Liver (tissue), 9 donors: ENCODE results near the gene CDH20. TPM values are rescaled to one million over a fixed set of nuclear protein-coding genes. Genes with fewer than 3 reads are reported as not detected.

Experiments used
- DNase-seq: peaks from one replicate; pipeline ENCODE4 v3.0.0-alpha.2; 2017; ENCODE audit warnings: low spot score
- H3K27ac ChIP-seq, 2 donors: one replicate each; pipeline ENCODE4 v1.7.0; 2013; ENCODE audit warnings: inconsistent platforms in 2 of 2, low read length in 2 of 2, control low read depth in 1 of 2, low read depth in 1 of 2, mild to moderate bottlenecking in 1 of 2
- H3K27me3 ChIP-seq, 4 donors: one replicate each; pipeline versions ENCODE4 v1.6.1 to v1.7.0; 2013; ENCODE audit warnings: low read length in 3 of 4, inconsistent platforms in 1 of 4, mild to moderate bottlenecking in 1 of 4, moderate library complexity in 1 of 4; ENCODE audit not compliant: control insufficient read depth in 4 of 4, insufficient read depth in 4 of 4
- H3K36me3 ChIP-seq, 4 donors: one replicate each; pipeline versions ENCODE4 v1.6.1 to v1.7.0; 2013; ENCODE audit warnings: low read length in 3 of 4, mild to moderate bottlenecking in 3 of 4, low read depth in 1 of 4, moderate library complexity in 1 of 4; ENCODE audit not compliant: control insufficient read depth in 4 of 4, insufficient read depth in 3 of 4
- H3K4me1 ChIP-seq, 4 donors: one replicate each; pipeline versions ENCODE4 v1.6.1 to v1.7.0; 2013; ENCODE audit warnings: low read length in 3 of 4, mild to moderate bottlenecking in 3 of 4, moderate library complexity in 1 of 4; ENCODE audit not compliant: control insufficient read depth in 4 of 4, insufficient read depth in 4 of 4
- H3K4me3 ChIP-seq, 3 donors: one replicate each; pipeline versions ENCODE4 v1.6.1 to v1.7.0; 2013; ENCODE audit warnings: low read length in 3 of 3, control low read depth in 1 of 3, low read depth in 1 of 3, mild to moderate bottlenecking in 1 of 3
- H3K9ac ChIP-seq, 2 donors: one replicate each; pipeline ENCODE4 v1.7.0; 2013; ENCODE audit warnings: low read length in 2 of 2, mild to moderate bottlenecking in 2 of 2, moderate library complexity in 2 of 2, control low read depth in 1 of 2, low read depth in 1 of 2
- H3K9me3 ChIP-seq, 4 donors: one replicate each; pipeline versions ENCODE4 v1.6.1 to v1.7.0; 2013; ENCODE audit warnings: low read length in 3 of 4; ENCODE audit not compliant: control insufficient read depth in 4 of 4
- ATF3 ChIP-seq: IDR thresholded peaks from 2 replicates; pipeline ENCODE4 v1.6.1; 2016; ENCODE audit warnings: antibody characterized with exemption
- CTCF ChIP-seq: fragments of 150-350 bp; IDR thresholded peaks from 2 replicates; pipeline ENCODE4 v1.5.1; 2017; ENCODE audit warnings: improper control_type of control experiment, low read depth, low read length; ENCODE audit not compliant: missing input control
- EGR1 ChIP-seq, 2 donors: IDR thresholded peaks; 2 replicates each; pipeline ENCODE4 v1.6.1; 2016 to 2018; ENCODE audit warnings: antibody characterized with exemption in 2 of 2, low read depth in 2 of 2
- FOXA1 ChIP-seq: IDR thresholded peaks from 2 replicates; pipeline ENCODE4 v1.6.1; 2016; ENCODE audit warnings: antibody characterized with exemption
- FOXA2 ChIP-seq: IDR thresholded peaks from 2 replicates; pipeline ENCODE4 v1.6.1; 2016; ENCODE audit warnings: antibody characterized with exemption
- GABPA ChIP-seq, 2 donors: IDR thresholded peaks in 1 of 2; conservative IDR thresholded peaks in 1 of 2; 2 replicates each; pipeline ENCODE4 v1.6.1; 2016; ENCODE audit warnings: antibody characterized with exemption in 2 of 2, mild to moderate bottlenecking in 1 of 2, moderate library complexity in 1 of 2
- HNF4A ChIP-seq, 2 donors: conservative IDR thresholded peaks; 2 replicates each; pipeline ENCODE4 v1.6.1; 2016; ENCODE audit warnings: antibody characterized with exemption in 2 of 2, mild to moderate bottlenecking in 2 of 2
- HNF4G ChIP-seq: IDR thresholded peaks from 2 replicates; pipeline ENCODE4 v1.6.1; 2016; ENCODE audit warnings: antibody characterized with exemption
- JUND ChIP-seq, 2 donors: IDR thresholded peaks; 2 replicates each; pipeline ENCODE4 v1.6.1; 2016; ENCODE audit warnings: antibody characterized with exemption in 2 of 2
- NR2F2 ChIP-seq: IDR thresholded peaks from 2 replicates; pipeline ENCODE4 v1.6.1; 2016; ENCODE audit warnings: antibody characterized with exemption
- RAD21 ChIP-seq, 2 donors: IDR thresholded peaks; 2 replicates each; pipeline ENCODE4 v1.6.1; 2016; ENCODE audit warnings: antibody characterized with exemption in 2 of 2, mild to moderate bottlenecking in 2 of 2
- RXRA ChIP-seq, 2 donors: IDR thresholded peaks; 2 replicates each; pipeline ENCODE4 v1.6.1; 2017 to 2018; ENCODE audit warnings: antibody characterized with exemption in 2 of 2, mild to moderate bottlenecking in 1 of 2
- SP1 ChIP-seq: IDR thresholded peaks from 2 replicates; pipeline ENCODE4 v1.6.1; 2018; ENCODE audit warnings: antibody characterized with exemption, mild to moderate bottlenecking
- TAF1 ChIP-seq: conservative IDR thresholded peaks from 2 replicates; pipeline ENCODE4 v1.6.1; 2016; ENCODE audit warnings: antibody characterized with exemption, mild to moderate bottlenecking
- YY1 ChIP-seq: IDR thresholded peaks from 2 replicates; pipeline ENCODE4 v1.6.1; 2016; ENCODE audit warnings: antibody characterized with exemption, mild to moderate bottlenecking
- WGBS: extraction: QIAGEN DNeasy Blood & Tissue Kit; methylation state at CpG from one replicate; pipeline ENCODE4 v1.1.7; 2013; 5-methylcytosine and 5-hydroxymethylcytosine counted together
- polyA plus RNA-seq, 2 donors: library from polyadenylated mRNA; stranded (reverse) in 1 of 2; unstranded in 1 of 2; fragments of 200-250 nt in 1 of 2; fragments of >200 nt in 1 of 2; fragmentation: Nextera tagmentation in 1 of 2; extraction: Ambion mirVana in 1 of 2; gene quantifications; one replicate each; pipeline versions ENCODE4 v1.2.1 to v1.2.3, GENCODE V29; 2013 to 2015
- total RNA-seq, 2 donors: library from RNA; depleted of rRNA; stranded (reverse); fragments of >200 nt; gene quantifications; one replicate each; pipeline ENCODE4 v1.2.3, GENCODE V29; 2014
- TF ChIP-seq, protein P1 (sequence below): IDR thresholded peaks from 2 replicates; pipeline ENCODE4 v1.6.1; 2016; ENCODE audit warnings: antibody characterized with exemption
- TF ChIP-seq, protein P2 (sequence below): IDR thresholded peaks from 2 replicates; pipeline ENCODE4 v1.6.1; 2016; ENCODE audit warnings: antibody characterized with exemption, mild to moderate bottlenecking
- TF ChIP-seq, protein P3 (sequence below): IDR thresholded peaks from 2 replicates; pipeline ENCODE4 v1.6.1; 2016; ENCODE audit warnings: antibody characterized with exemption
- donor health status: healthy.
- donor health status: healthy.
- donor health status: healthy.
- donor health status: healthy.
- donor health status: healthy.

CDH20 gene
- total and polyA plus RNA-seq, 4 donors: 0.08 to 0.11 (median 0.09) TPM; not detected in 1

GRCh38 chr18:61528961-61529360 lies 195.7 kb downstream of the CDH20 start:
- WGBS: 86% methylated on average over 6 of the region's 6 CpGs
- Histone ChIP-seq H3K4me3 (no peak overlapping the region), H3K27me3 (no peaks in the 10 kb centered on the region), H3K27ac (no peak overlapping the region), H3K9ac (no peak overlapping the region), H3K4me1 (no peaks in the 10 kb centered on the region), H3K9me3 (no peaks in the 10 kb centered on the region), H3K36me3 (no peaks in the 10 kb centered on the region)
- TF ChIP-seq HNF4A (conservative IDR thresholded peaks at IDR 0.05): no peak
- no peak for TF ChIP-seq RAD21 (IDR thresholded peaks at IDR 0.05)
- no peak for TF ChIP-seq SP1
- no peak for TF ChIP-seq FOXA1
- TF ChIP-seq, protein P1, sequence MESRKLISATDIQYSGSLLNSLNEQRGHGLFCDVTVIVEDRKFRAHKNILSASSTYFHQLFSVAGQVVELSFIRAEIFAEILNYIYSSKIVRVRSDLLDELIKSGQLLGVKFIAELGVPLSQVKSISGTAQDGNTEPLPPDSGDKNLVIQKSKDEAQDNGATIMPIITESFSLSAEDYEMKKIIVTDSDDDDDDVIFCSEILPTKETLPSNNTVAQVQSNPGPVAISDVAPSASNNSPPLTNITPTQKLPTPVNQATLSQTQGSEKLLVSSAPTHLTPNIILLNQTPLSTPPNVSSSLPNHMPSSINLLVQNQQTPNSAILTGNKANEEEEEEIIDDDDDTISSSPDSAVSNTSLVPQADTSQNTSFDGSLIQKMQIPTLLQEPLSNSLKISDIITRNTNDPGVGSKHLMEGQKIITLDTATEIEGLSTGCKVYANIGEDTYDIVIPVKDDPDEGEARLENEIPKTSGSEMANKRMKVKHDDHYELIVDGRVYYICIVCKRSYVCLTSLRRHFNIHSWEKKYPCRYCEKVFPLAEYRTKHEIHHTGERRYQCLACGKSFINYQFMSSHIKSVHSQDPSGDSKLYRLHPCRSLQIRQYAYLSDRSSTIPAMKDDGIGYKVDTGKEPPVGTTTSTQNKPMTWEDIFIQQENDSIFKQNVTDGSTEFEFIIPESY: no peak
- TF ChIP-seq NR2F2: no peak
- no peak for TF ChIP-seq CTCF
- TF ChIP-seq TAF1: no peak
- TF ChIP-seq JUND (IDR thresholded peaks at IDR 0.05): no peak
- TF ChIP-seq EGR1 (IDR thresholded peaks at IDR 0.05; ENCODE audit: low read depth in 2 of 2): no peak
- no peak for TF ChIP-seq HNF4G
- no peak for TF ChIP-seq YY1
- no peak for TF ChIP-seq RXRA (IDR thresholded peaks at IDR 0.05)
- no peak for TF ChIP-seq GABPA (IDR thresholded peaks at IDR 0.05 in 1 of 2, conservative IDR thresholded peaks at IDR 0.05 in 1 of 2)
- TF ChIP-seq, protein P2, sequence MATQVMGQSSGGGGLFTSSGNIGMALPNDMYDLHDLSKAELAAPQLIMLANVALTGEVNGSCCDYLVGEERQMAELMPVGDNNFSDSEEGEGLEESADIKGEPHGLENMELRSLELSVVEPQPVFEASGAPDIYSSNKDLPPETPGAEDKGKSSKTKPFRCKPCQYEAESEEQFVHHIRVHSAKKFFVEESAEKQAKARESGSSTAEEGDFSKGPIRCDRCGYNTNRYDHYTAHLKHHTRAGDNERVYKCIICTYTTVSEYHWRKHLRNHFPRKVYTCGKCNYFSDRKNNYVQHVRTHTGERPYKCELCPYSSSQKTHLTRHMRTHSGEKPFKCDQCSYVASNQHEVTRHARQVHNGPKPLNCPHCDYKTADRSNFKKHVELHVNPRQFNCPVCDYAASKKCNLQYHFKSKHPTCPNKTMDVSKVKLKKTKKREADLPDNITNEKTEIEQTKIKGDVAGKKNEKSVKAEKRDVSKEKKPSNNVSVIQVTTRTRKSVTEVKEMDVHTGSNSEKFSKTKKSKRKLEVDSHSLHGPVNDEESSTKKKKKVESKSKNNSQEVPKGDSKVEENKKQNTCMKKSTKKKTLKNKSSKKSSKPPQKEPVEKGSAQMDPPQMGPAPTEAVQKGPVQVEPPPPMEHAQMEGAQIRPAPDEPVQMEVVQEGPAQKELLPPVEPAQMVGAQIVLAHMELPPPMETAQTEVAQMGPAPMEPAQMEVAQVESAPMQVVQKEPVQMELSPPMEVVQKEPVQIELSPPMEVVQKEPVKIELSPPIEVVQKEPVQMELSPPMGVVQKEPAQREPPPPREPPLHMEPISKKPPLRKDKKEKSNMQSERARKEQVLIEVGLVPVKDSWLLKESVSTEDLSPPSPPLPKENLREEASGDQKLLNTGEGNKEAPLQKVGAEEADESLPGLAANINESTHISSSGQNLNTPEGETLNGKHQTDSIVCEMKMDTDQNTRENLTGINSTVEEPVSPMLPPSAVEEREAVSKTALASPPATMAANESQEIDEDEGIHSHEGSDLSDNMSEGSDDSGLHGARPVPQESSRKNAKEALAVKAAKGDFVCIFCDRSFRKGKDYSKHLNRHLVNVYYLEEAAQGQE: no peak
- TF ChIP-seq, protein P3, sequence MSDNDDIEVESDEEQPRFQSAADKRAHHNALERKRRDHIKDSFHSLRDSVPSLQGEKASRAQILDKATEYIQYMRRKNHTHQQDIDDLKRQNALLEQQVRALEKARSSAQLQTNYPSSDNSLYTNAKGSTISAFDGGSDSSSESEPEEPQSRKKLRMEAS: no peak
- no peak for TF ChIP-seq ATF3
- DNase-seq: no peak

DNA sequence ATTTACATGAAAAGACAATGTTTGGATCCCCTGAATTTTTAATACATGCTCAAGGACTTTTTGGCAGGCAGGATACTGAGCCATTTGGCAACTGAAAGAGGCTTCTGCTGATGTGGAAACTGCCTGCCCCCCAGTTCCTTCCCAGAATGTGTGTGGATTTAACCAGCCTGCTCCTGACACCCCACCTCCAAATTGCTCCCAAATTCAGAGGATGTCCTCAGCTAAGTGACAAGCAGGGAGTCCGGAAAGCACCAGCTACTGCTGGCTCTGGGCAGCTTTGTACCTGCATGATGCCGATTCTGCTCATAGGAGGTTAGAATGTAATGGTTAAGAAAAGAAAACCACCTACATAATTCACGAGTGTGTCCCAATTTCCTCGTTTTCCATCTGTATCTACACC lies 197.5 kb downstream of the CDH20 start:
- 70% methylated on average over 4 of the region's 4 CpGs for WGBS
- Histone ChIP-seq H3K4me3 (no peak overlapping the region), H3K9ac (no peak overlapping the region), H3K27me3 (no peaks in the 10 kb centered on the region), H3K27ac (no peak overlapping the region), H3K36me3 (no peaks in the 10 kb centered on the region), H3K4me1 (no peaks in the 10 kb centered on the region), H3K9me3 (no peaks in the 10 kb centered on the region)
- DNase-seq: no peak
- TF ChIP-seq GABPA (IDR thresholded peaks at IDR 0.05 in 1 of 2, conservative IDR thresholded peaks at IDR 0.05 in 1 of 2) (no peak), FOXA1 (no peak), NR2F2 (no peak), CTCF (no peak), HNF4G (no peak), HNF4A (conservative IDR thresholded peaks at IDR 0.05) (no peak), FOXA2 (no peak), ATF3 (no peak), YY1 (no peak)
